ENCODE measurements around the gene CFAP54.

CFAP54 gene

GRCh38 chr12:96677363-96677762 is 188.0 kb downstream of the CFAP54 start:
- TF ChIP-seq CTCF (IDR thresholded peaks at IDR 0.05; ENCODE audit: low read depth, low read length) = no peak
- no peak overlapping the region for H3K4me3 ChIP-seq (ENCODE audit: low read depth, low read length)

- H3K4me3 ChIP-seq (ENCODE audit: low read depth, low read length) = no peak overlapping the region
- no peak for TF ChIP-seq CTCF (IDR thresholded peaks at IDR 0.05; ENCODE audit: low read depth, low read length)
Observed at GRCh38 chr12:96687719-96688118, 198.3 kb downstream of the CFAP54 start.

GRCh38 chr12:96698521-96698920 is 209.1 kb downstream of the CFAP54 start:
- no peak for TF ChIP-seq CTCF (IDR thresholded peaks at IDR 0.05; ENCODE audit: low read depth, low read length)

GRCh38 chr12:96698965-96699364 is 209.6 kb downstream of the CFAP54 start:
- TF ChIP-seq CTCF (IDR thresholded peaks at IDR 0.05; ENCODE audit: low read depth, low read length) = no peak
- H3K4me3 ChIP-seq (ENCODE audit: low read depth, low read length) = peak overlapping the region; percentile 44

More at GRCh38 chr12:96698521-96698920, 209.1 kb downstream of the CFAP54 start:
- H3K4me3 ChIP-seq (ENCODE audit: low read depth, low read length) = peak overlapping the region; percentile 44

- no peak overlapping the region for H3K4me3 ChIP-seq (ENCODE audit: low read depth, low read length)
- TF ChIP-seq CTCF (IDR thresholded peaks at IDR 0.05; ENCODE audit: low read depth, low read length) = no peak
Observed at GRCh38 chr12:96701856-96702255, 212.5 kb downstream of the CFAP54 start.

GRCh38 chr12:96710127-96710745 is 220.9 kb downstream of the CFAP54 start:
- no peak overlapping the region for H3K4me3 ChIP-seq (ENCODE audit: low read depth, low read length)

More at GRCh38 chr12:96710127-96710745, 220.9 kb downstream of the CFAP54 start:
- TF ChIP-seq CTCF (IDR thresholded peaks at IDR 0.05; ENCODE audit: low read depth, low read length) = no peak

Data from WI38 (cell line).